ENCODE results near the gene NFIA. TPM values are rescaled to one million over a fixed set of nuclear protein-coding genes. Genes with fewer than 3 reads are reported as not detected.

Gene NFIA
- total RNA-seq, 1 donor from 2014 or later = 163 TPM

DNA sequence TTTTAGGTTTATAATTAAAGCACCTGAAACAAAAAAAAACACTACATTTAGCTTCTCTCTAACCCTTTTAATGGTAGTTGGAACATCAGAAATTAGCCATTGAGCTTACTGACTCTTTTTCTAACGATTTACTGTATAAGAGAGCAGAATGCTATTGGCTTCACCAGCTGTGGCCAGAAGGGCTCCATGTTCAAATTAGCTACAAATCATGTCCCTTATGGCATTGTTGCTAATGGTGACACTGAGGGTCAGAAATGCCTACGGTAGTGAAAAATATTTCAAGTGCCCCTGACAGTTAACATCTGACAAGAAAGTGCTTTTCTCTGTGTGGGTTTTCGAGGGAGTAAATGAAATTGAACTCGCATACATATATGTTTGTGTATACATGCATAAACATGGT, 232.7 kb downstream of the NFIA start:
- H3K4me1 Mint-ChIP-seq = peaks cover 24% of the 10 kb centered on the region
- H3K36me3 Mint-ChIP-seq = peaks cover 25% of the 10 kb centered on the region
- DNase-seq (ENCODE audit: low spot score in 2 of 2, unreplicated experiment in 2 of 2) = no peak
- peaks cover 5% of the 10 kb centered on the region for H3K9me3 Mint-ChIP-seq
- H3K27me3 Mint-ChIP-seq (ENCODE audit: low read depth) = no peaks in the 10 kb centered on the region
- H3K4me3 Mint-ChIP-seq = no peak overlapping the region
- H3K27ac Mint-ChIP-seq = peak overlapping the region; percentile 2
- TF ChIP-seq CTCF (IDR thresholded peaks at IDR 0.05; ENCODE audit: unreplicated experiment) = no peak

GRCh38 chr1:61316493-61316892, 234.1 kb downstream of the NFIA start:
- peaks cover 29% of the 10 kb centered on the region for H3K4me1 Mint-ChIP-seq
- DNase-seq (ENCODE audit: low spot score in 2 of 2, unreplicated experiment in 2 of 2) = no peak
- no peak for TF ChIP-seq CTCF (IDR thresholded peaks at IDR 0.05; ENCODE audit: unreplicated experiment)
- peak overlapping the region; percentile 24 for H3K27ac Mint-ChIP-seq
- H3K27me3 Mint-ChIP-seq (ENCODE audit: low read depth) = no peaks in the 10 kb centered on the region
- peaks cover 25% of the 10 kb centered on the region for H3K36me3 Mint-ChIP-seq
- no peak overlapping the region for H3K4me3 Mint-ChIP-seq
- H3K9me3 Mint-ChIP-seq = peaks cover 5% of the 10 kb centered on the region

DNA sequence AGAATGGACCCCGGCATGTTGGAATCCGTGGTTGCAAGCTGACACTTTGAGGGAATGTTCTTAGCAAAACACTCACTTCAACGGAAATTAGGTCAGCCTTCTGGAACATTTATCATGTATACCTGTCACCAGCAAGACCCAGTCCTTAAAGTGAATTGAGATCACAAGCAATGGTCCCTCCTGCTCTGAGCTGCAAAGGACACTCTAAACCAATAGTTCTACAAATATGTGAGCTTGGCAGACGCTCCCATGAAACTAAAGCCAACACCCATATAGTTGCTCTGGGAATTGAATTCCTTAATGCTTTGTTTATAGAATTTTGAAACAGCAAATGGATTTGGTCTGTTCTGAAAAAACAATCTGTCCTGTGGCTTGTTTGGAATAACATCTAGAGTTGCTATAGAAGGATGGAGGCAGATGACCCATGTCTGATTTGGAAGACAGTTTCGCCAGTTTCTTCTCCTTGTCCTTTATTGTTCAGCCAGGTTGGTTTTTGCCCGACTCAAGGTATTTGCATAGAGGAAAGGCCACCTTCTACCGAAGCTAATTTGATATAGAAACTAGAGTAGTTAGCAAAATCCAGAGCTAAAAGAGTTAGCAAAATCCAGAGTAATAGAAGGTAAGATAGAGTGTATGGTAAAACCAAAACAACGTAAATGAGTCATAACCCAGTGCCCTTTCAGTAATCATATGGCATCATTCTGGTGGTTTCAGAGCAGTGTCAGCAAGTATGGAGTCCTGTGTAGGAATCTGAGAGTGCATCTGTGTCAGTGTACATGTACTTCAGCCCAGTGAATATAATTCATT, 236.2 kb downstream of the NFIA start:
- no peak for DNase-seq (ENCODE audit: low spot score in 2 of 2, unreplicated experiment in 2 of 2)
- no peak for TF ChIP-seq CTCF (IDR thresholded peaks at IDR 0.05; ENCODE audit: unreplicated experiment)
- Mint-ChIP-seq H3K4me1 (peaks cover 30% of the 10 kb centered on the region), H3K27me3 (ENCODE audit: low read depth) (no peaks in the 10 kb centered on the region), H3K9me3 (no peaks in the 10 kb centered on the region), H3K4me3 (no peak overlapping the region), H3K27ac (peak overlapping the region; percentile 70), H3K36me3 (peaks cover 22% of the 10 kb centered on the region)

- no peak overlapping the region for H3K27ac Mint-ChIP-seq
- peaks cover 10% of the 10 kb centered on the region for H3K36me3 Mint-ChIP-seq
- peaks cover 47% of the 10 kb centered on the region for H3K4me1 Mint-ChIP-seq
- H3K27me3 Mint-ChIP-seq (ENCODE audit: low read depth) = no peaks in the 10 kb centered on the region
- DNase-seq (ENCODE audit: low spot score in 2 of 2, unreplicated experiment in 2 of 2) = no peak
- no peaks in the 10 kb centered on the region for H3K9me3 Mint-ChIP-seq
- TF ChIP-seq CTCF (IDR thresholded peaks at IDR 0.05; ENCODE audit: unreplicated experiment) = no peak
- no peak overlapping the region for H3K4me3 Mint-ChIP-seq
Observed at GRCh38 chr1:61320575-61320974, 238.2 kb downstream of the NFIA start.

GRCh38 chr1:61322008-61322744, 239.8 kb downstream of the NFIA start:
- Mint-ChIP-seq H3K36me3 (peaks cover 8% of the 10 kb centered on the region), H3K27me3 (ENCODE audit: low read depth) (no peaks in the 10 kb centered on the region), H3K4me1 (peaks cover 45% of the 10 kb centered on the region), H3K27ac (peak overlapping the region; percentile 3), H3K4me3 (no peak overlapping the region), H3K9me3 (peaks cover under 1% of the 10 kb centered on the region)
- TF ChIP-seq CTCF (IDR thresholded peaks at IDR 0.05; ENCODE audit: unreplicated experiment) = no peak
- no peak for DNase-seq (ENCODE audit: low spot score in 2 of 2, unreplicated experiment in 2 of 2)
